Measurements from ENCODE around the gene HNRNPCL1.
"Not testable (repeated sequence)": the region's sequence is repeated elsewhere in the genome, so short reads cannot be mapped to it uniquely, and the experiment has no call there.

HNRNPCL1 gene

DNA sequence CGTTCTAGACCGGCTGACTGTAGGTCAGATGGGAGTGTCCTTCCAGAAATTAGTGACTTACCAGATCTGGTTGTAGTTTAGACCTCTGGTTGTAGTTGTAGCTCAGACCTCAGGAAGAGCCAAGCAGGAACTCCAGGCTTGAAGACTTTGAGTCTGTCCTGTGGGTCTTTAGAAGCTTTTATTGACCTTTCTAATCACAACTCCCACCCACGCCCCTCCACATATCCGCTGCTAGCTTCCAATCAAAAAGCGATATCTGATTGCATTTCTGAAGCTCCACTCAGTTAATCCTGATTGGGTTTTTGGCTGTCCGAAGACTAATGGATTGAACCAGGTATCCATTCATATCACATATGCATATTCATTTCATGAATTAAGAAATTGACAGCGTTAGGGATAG is at the start of gene HNRNPCL1:
Gene HNRNPCL1 (minus strand): TSS at position 101 of the 400 bp plus-strand sequence. CDS start 431 bp downstream, outside the sequence.
- DNase-seq = not testable (repeated sequence)

DNA sequence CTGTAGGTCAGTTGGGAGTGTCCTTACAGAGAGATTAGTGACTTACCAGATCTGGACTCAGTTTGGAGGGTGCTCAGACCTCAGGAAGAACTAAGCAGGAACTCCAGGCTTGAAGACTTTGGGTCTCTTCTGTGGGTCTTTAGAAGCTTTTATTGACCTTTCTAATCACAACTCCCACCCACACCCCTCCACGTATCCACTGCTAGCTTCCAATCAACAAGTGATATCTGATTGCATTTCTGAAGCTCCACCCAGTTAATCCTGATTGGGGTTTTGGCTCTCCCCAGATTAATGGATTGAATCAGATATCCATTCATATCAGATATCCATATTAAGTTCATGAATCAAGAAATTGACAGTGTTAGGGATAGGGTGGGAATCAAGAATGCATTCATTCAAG is 49.6 kb upstream of the HNRNPCL1 start, which contains the start of gene PRAMEF10:
Gene PRAMEF10 (minus strand): TSS at position 101 of the 400 bp plus-strand sequence. CDS start 2,423 bp downstream, outside the sequence.
- not testable (repeated sequence) for DNase-seq

DNA sequence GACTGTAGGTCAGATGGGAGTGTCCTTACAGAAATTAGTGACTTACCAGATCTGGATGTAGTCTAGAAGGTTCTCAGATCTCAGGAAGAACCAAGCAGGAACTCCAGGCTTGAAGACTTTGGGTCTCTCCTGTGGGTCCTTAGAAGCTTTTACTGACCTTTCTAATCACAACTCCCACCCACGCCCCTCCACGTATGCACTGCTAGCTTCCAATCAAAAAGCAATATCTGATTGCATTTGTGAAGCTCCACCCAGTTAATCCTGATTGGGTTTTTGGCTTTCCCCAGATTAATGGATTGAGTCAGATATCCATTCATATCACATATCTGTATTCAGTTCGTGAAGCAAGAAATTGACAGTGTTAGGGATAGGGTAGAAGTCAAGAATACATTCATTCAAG is 37.6 kb upstream of the HNRNPCL1 start, which contains the start of gene PRAMEF4:
Gene PRAMEF4 (minus strand): TSS at position 101 of the 400 bp plus-strand sequence. CDS start 2,807 bp downstream, outside the sequence.
- not testable (repeated sequence) for DNase-seq

DNA sequence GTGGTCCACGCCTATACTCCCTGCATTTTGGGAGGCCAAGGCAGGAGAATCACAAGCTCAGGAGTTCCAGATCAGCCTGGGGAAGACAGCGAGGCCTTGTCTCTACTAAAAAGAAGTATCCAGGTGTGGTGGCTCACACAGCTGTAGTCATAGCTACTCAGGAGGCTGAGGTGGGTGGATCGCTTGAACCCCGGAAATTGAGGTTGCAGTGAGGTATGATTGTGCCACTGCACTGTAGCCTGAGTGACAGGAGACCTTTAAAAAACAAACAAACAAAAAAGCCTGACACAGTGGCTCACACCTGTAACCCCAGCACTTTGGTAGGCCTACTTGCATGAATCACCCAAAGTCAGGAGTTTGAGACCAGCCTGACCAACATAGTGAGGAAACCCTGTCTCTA is 29.9 kb upstream of the HNRNPCL1 start:
- DNase-seq = not testable (repeated sequence)

DNA sequence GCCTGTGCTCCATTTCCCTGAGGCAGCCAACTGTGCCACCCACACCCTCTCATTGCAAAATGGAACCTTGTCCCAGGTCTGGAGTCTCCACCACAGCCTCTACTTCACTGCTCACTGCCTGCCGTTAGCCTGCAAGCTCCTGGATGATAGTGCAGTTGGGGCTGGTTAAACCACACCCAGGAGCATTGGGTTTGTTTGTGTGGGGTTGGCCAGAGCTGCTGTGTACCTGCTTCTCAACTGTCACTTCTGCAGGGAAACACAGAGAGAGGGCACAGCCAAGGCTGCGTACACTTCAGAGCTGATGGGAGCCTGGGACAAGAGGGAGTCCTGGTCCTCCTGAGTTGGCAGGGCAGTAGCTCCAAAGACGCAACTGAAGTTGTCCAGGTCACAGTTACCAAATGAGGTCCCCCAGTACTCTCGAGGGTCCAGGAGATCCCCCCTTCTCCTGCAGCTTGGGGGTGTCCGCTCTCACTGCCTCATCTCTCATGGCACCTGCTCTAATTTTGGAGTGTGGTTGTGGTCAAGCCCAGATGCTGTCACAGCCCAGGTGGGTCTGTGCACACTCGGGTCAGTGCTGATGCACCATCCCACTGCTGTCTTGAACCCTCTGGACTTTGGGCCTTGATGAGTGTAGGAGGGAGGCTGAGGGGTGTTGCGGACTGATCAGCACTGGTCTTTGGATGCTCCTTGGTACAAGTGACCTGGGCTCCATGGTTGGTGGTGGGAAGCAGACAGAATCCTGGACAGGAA is 14.8 kb upstream of the HNRNPCL1 start:
- not testable (repeated sequence) for DNase-seq

DNA sequence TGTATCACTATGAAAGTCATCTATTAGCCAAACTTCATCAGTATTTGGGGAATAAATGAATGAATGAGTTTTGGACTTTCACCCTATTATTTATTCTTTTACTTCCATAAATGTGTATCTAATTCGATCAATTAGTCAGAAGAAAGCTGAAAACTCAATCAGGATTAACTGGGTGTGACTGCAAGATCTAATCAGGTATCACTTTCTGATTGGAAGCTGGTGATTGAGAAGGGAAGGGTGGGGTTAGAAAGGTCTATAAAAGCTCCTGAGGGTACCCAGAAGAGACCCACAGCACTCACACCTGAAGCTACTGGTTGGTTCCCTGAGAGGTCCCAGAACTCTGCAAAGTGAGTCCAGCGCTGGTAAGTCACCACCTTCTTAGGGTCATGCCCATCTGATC is 8.3 kb upstream of the HNRNPCL1 start, which contains the start of gene PRAMEF2:
Gene PRAMEF2 (plus strand): TSS at position 301 of the 400 bp plus-strand sequence. CDS start 1,924 bp downstream, outside the sequence.
- not testable (repeated sequence) for DNase-seq

DNA sequence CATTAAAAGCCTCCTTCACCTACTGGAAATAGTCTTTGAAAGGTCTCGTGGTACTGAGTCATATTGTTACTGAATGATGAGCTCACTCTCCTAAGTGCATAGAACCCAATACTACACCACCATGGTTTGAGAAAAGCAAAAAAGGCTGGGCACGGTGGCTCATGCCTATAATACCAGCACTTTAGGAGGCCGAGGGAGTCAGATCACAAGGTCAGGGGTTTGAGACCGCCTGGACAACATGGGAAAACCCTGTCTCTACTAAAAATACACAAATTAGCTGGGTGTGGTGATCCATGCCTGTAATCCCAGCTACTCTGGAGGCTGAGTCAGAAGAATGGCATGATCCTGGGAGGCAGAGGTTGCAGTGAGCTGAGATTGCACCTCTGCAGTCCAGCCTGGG is 3.3 kb upstream of the HNRNPCL1 start:
- DNase-seq = no peak

DNA sequence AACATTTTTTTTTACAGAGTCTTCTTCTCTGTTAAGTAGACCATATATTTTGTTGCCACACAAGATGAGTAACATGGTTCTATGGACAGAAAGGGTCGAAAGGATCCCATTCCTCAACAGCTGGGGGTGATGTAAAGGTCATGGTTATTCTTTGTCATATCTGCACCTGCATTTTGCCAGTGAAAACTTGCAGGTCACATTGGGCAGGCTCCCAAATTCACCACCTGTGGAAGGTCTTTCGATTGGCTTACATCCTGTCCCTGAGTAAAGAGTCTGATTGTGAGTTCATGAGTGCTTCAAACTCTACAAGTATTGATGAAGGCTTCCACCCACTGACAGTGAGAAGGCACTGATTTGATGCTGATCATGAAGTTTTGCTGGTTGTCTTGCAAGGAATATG is 15.3 kb downstream of the HNRNPCL1 start:
- not testable (repeated sequence) for DNase-seq

DNA sequence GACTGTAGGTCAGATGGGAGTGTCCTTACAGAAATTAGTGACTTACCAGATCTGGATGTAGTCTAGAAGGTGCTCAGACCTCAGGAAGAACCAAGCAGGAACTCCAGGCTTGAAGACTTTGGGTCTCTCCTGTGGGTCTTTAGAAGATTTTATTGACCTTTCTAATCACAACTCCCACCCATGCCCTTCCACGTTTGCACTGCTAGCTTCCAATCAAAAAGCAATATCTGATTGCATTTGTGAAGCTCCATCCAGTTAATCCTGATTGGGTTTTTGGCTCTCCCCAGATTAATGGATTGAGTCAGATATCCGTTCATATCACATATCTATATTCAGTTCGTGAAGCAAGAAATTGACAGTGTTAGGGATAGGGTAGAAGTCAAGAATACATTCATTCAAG is 17.2 kb downstream of the HNRNPCL1 start, which contains the start of gene PRAMEF11:
Gene PRAMEF11 (minus strand): TSS at position 101 of the 400 bp plus-strand sequence. CDS start 2,621 bp downstream, outside the sequence.
- DNase-seq = not testable (repeated sequence)

DNA sequence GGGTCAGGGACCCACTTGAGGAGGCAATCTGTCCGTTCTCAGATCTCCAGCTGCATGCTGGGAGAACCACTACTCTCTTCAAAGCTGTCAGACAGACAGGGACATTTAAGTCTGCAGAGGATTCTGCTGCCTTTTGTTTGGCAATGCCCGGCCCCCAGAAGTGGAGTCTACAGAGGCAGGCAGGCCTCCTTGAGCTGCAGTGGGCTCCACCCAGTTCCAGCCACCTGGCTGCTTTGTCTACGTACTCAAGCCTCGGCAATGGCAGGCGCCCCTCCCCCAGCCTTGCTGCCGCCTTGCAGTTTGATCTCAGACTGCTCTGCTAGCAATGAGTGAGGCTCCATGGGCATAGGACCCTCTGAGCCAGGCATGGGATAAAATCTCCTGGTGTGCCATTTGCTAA is 29.5 kb downstream of the HNRNPCL1 start:
- DNase-seq = not testable (repeated sequence)

DNA sequence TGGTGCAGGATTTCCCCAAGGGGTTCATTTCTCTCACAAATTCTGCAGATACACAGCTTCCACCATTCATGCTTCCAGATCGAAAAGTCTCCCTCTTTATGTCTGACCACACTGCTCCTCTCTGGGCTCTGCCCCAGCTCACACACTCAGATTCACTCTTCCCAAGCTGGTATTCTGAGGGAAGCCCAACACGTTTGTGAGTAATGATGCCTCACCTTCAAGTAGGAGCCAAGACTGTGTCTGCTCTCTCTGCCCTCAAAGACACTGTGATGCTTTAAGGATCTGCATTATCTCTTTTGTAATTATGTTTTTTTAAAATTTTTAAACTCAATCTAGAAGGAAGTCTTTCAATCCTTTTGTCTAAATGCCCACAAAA is 37.1 kb downstream of the HNRNPCL1 start:
- no peak for DNase-seq

DNA sequence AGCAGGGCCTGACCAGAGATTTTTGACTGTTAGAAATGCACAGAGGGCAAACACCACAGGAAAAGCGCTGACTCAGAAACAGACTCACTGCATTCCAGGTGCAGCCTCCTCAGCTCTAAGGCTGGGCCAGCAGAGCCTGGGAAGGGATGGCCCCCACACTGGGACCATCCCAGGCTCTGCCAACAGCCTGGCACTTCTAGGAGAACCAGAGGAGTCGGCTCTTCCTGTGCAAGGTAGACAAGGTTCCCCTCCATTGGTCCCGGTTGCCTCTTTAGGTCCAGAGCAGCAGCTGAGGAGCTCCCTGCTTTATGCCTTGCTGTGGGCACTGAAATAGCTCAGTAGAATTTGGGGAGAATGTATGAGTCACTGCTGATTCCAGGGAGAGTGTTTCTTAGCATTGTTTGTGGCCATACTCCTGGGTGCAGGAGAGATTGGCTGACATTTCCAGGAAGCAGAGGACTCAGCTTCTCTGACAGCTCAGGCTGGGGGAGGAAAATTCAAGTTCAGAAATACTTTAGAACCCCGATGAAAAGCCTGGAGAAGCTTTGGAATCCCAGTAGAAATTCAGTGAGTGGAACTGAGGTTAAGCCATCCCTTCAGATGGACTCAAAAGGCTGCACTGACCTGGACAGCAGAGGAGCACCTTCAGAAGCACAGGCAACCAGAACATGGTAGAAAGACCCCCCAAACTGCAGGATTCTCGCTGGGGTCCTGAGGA is 37.7 kb downstream of the HNRNPCL1 start:
- DNase-seq = no peak

DNA sequence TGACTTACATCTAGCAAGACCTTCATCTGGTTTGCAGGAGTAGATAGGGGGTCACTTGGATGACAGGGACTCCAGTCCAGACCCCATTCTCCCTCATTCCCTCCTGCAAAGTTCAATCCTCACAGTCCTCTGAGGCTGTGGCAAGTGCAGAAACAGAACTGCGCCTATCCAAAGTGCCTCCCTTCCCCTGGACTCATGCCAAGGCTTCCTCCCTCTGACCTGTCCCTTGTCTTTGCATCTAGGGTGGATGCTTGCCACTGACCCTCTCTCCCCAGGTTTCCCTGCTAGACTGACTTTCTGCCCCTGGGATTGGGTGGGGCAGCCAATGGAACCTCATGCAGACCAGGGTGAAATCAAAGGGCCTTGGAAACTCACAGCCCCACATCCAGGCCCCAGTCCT is 38.6 kb downstream of the HNRNPCL1 start:
- DNase-seq = no peak

DNA sequence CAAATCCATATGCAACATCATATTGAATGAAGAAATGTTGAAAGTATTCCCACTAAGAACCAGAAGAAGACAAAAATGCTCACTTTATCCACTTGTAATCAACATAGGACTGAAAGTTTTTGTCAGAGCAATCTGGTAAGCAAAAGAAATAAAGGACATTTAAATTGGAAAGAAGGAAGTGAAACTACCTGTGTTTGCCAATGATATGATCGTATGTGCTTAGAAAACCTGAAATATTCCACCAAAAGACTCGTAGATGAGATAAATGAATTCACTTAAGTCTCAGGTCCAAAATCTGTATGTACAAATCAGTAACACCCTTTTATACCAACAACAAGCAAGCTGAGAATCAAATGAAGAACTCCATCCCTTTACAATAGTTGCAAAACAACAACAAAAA is 48.8 kb downstream of the HNRNPCL1 start:
- DNase-seq = no peak

DNA sequence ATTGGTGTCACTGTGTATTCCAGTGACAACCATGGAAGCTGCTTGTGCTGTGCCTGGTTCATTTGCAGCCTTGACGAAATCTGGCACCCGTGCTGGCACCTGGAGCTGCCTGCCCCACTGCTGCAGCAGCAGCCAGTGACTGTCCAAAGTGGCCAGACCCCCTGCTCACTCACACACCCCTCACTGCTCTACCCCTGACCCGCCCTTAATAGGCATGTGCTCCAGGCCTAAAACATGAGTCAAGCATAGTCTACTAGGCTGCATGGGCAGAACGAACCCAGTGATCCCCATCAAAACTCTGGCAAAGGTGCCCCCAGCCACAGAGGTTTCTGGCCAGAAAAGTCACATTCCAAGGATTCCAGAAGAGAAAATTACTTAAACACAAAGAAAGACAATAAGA is 49.6 kb downstream of the HNRNPCL1 start:
- no peak for DNase-seq
